ENCODE results near the gene TRH. TPM values are rescaled to one million over a fixed set of nuclear protein-coding genes. Genes with fewer than 3 reads are reported as not detected.

TRH gene
- total RNA-seq, 2 donors from 2014 or later = not detected

DNA sequence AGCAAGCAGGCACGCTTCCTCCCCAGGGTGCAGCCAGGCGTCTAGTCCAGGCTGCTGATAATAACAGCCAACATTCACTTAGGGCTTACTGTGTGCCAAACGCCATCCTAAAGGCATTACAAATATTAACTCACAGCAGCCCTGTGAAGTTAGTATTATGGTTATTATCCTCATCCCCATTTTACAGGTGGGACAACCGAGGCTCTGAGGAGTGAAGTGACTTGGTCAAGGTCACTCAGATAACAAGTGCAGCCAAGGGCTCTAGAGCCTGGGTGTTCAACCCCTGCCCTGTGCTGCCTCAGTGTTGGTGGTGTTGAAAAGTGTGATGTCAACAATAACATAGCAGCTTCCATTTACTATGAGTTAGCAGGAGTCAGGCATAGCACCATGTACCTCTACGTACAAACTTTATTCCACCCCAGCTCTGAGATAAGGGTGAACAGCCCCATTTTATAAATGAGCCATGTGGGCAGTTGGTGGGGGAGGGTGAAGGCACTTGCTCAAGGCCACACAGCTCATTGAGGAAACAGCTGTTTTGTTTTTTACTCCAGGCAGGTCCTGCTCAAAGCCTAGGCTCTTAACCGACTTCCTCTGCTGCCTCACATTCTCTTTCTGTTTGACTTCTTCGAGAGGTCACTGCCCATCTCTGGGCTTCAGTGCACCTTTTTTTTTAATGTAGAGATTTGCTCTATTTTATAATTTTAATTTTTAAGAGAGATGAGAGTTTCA is 24.0 kb upstream of the TRH start:
- Mint-ChIP-seq H3K27me3 (peaks cover 6 to 19% of the 10 kb centered on the region in 2 donors), H3K27ac (no peak overlapping the region), H3K9me3 (no peaks in the 10 kb centered on the region), H3K4me3 (no peak overlapping the region), H3K4me1 (ENCODE audit: low read depth in 2 of 2) (no peaks in the 10 kb centered on the region), H3K36me3 (no peaks in the 10 kb centered on the region)
- ATAC-seq = no peak
- DNase-seq (ENCODE audit: low spot score) = peak; percentile 18

GRCh38 chr3:129952556-129953355 is 21.8 kb upstream of the TRH start:
- Mint-ChIP-seq H3K4me1 (ENCODE audit: low read depth in 2 of 2) (no peaks in the 10 kb centered on the region), H3K27me3 (peaks cover 2 to 12% of the 10 kb centered on the region in 2 donors), H3K9me3 (no peaks in the 10 kb centered on the region), H3K27ac (no peak overlapping the region), H3K4me3 (no peak overlapping the region), H3K36me3 (no peaks in the 10 kb centered on the region)
- ATAC-seq = no peak
- peak; percentile 23 for DNase-seq (ENCODE audit: low spot score)

- no peaks in the 10 kb centered on the region for H3K9me3 Mint-ChIP-seq
- DNase-seq (ENCODE audit: low spot score) (no peak), ATAC-seq (no peak)
- H3K27me3 Mint-ChIP-seq = peaks cover 3 to 15% of the 10 kb centered on the region in 2 donors
- no peak overlapping the region for H3K27ac Mint-ChIP-seq
- H3K4me1 Mint-ChIP-seq (ENCODE audit: low read depth in 2 of 2) = no peaks in the 10 kb centered on the region
- H3K36me3 Mint-ChIP-seq = no peaks in the 10 kb centered on the region
- H3K4me3 Mint-ChIP-seq = no peak overlapping the region
Observed at GRCh38 chr3:129953621-129954020, 20.9 kb upstream of the TRH start.

- no peaks in the 10 kb centered on the region for H3K4me1 Mint-ChIP-seq (ENCODE audit: low read depth in 2 of 2)
- no peak overlapping the region for H3K27ac Mint-ChIP-seq
- no peaks in the 10 kb centered on the region for H3K36me3 Mint-ChIP-seq
- H3K27me3 Mint-ChIP-seq = peaks cover 3 to 15% of the 10 kb centered on the region in 2 donors
- no peaks in the 10 kb centered on the region for H3K9me3 Mint-ChIP-seq
- no peak overlapping the region for H3K4me3 Mint-ChIP-seq
- no peak for ATAC-seq
- no peak for DNase-seq (ENCODE audit: low spot score)
Observed at GRCh38 chr3:129954514-129954913, 20.0 kb upstream of the TRH start.

- H3K27me3 Mint-ChIP-seq = peaks cover 8 to 27% of the 10 kb centered on the region in 2 donors
- H3K4me1 Mint-ChIP-seq (ENCODE audit: low read depth in 2 of 2) = no peaks in the 10 kb centered on the region
- H3K9me3 Mint-ChIP-seq = no peaks in the 10 kb centered on the region
- DNase-seq (ENCODE audit: low spot score) = no peak
- ATAC-seq = no peak
- no peaks in the 10 kb centered on the region for H3K36me3 Mint-ChIP-seq
- no peak overlapping the region for H3K4me3 Mint-ChIP-seq
- no peak overlapping the region for H3K27ac Mint-ChIP-seq
Observed at GRCh38 chr3:129956936-129957335, 17.6 kb upstream of the TRH start.

GRCh38 chr3:129958755-129959154 is 15.8 kb upstream of the TRH start:
- Mint-ChIP-seq H3K27ac (no peak overlapping the region), H3K4me3 (no peak overlapping the region), H3K27me3 (peaks cover 8 to 22% of the 10 kb centered on the region in 2 donors), H3K4me1 (ENCODE audit: low read depth in 2 of 2) (no peaks in the 10 kb centered on the region), H3K36me3 (no peaks in the 10 kb centered on the region), H3K9me3 (no peaks in the 10 kb centered on the region)
- DNase-seq (ENCODE audit: low spot score) (no peak), ATAC-seq (peak in 1 of 2 donors; percentile 30)

DNA sequence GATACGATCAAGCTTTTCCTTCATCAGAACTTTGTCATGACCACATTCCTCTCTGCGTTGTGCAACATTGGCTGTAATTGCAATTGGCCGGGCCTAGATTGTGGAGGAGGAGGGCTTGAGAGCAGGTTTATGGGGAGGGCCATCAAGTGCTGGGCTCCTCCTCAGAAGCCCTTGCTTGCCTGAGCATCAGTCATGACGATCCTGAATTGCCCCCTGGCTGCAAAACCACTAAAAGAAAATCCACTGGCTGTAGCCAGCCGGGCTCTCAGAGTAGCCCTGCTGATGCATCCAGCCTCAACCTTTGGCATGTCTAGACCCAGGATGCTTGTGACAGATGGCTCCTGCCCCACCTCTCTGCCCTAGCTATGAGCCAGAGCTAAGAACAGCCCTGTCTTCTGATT is 13.4 kb upstream of the TRH start:
- Mint-ChIP-seq H3K27ac (no peak overlapping the region), H3K4me1 (ENCODE audit: low read depth in 2 of 2) (no peaks in the 10 kb centered on the region), H3K36me3 (no peaks in the 10 kb centered on the region), H3K4me3 (no peak overlapping the region), H3K9me3 (no peaks in the 10 kb centered on the region), H3K27me3 (peaks cover 8 to 20% of the 10 kb centered on the region in 2 donors)
- DNase-seq (ENCODE audit: low spot score) (no peak), ATAC-seq (no peak)

DNA sequence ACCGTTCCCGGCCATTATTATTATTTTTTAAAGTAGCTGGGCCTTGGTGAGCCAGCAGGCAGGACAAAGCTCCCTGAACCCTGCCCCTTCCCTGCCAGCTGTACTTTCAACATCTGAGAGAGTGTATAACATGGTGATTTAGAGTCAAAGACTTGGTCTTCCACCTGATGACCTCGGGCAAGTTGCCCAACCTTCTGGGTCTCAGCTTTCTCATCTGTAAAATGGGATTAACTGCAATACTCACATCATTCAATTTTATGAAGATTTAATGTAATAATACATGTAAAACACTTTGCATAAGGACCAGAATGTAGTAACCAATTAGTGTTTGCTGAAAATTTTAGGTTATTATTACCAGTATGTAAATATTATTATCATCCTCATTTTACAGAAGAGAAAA is 11.9 kb upstream of the TRH start:
- Mint-ChIP-seq H3K9me3 (no peaks in the 10 kb centered on the region), H3K27ac (no peak overlapping the region), H3K27me3 (peaks cover 11 to 24% of the 10 kb centered on the region in 2 donors), H3K36me3 (no peaks in the 10 kb centered on the region), H3K4me3 (no peak overlapping the region), H3K4me1 (ENCODE audit: low read depth in 2 of 2) (no peaks in the 10 kb centered on the region)
- DNase-seq (ENCODE audit: low spot score) (no peak), ATAC-seq (no peak)

GRCh38 chr3:129965937-129966336 is 8.6 kb upstream of the TRH start:
- Mint-ChIP-seq H3K4me1 (ENCODE audit: low read depth in 2 of 2) (no peaks in the 10 kb centered on the region), H3K4me3 (no peak overlapping the region), H3K27ac (no peak overlapping the region), H3K9me3 (no peaks in the 10 kb centered on the region), H3K36me3 (no peaks in the 10 kb centered on the region), H3K27me3 (peaks cover 10 to 29% of the 10 kb centered on the region in 2 donors)
- ATAC-seq = peak; percentile 28 to 29
- no peak for DNase-seq (ENCODE audit: low spot score)

GRCh38 chr3:129966876-129967275 is 7.6 kb upstream of the TRH start:
- no peaks in the 10 kb centered on the region for H3K36me3 Mint-ChIP-seq
- no peak overlapping the region for H3K4me3 Mint-ChIP-seq
- peaks cover 17 to 37% of the 10 kb centered on the region in 2 donors for H3K27me3 Mint-ChIP-seq
- DNase-seq (ENCODE audit: low spot score) (no peak), ATAC-seq (no peak)
- H3K4me1 Mint-ChIP-seq (ENCODE audit: low read depth in 2 of 2) = no peaks in the 10 kb centered on the region
- H3K9me3 Mint-ChIP-seq = no peaks in the 10 kb centered on the region
- no peak overlapping the region for H3K27ac Mint-ChIP-seq

GRCh38 chr3:129967761-129968160 is 6.8 kb upstream of the TRH start:
- no peak for ATAC-seq
- DNase-seq (ENCODE audit: low spot score) = no peak
- Mint-ChIP-seq H3K27me3 (peaks cover 23 to 45% of the 10 kb centered on the region in 2 donors), H3K36me3 (no peaks in the 10 kb centered on the region), H3K4me3 (no peak overlapping the region), H3K27ac (no peak overlapping the region), H3K9me3 (no peaks in the 10 kb centered on the region), H3K4me1 (ENCODE audit: low read depth in 2 of 2) (no peaks in the 10 kb centered on the region)

- no peak for ATAC-seq
- Mint-ChIP-seq H3K9me3 (no peaks in the 10 kb centered on the region), H3K27ac (no peak overlapping the region), H3K4me1 (ENCODE audit: low read depth in 2 of 2) (peaks cover 0 to 3% of the 10 kb centered on the region in 2 donors), H3K36me3 (no peaks in the 10 kb centered on the region), H3K27me3 (peaks cover 36 to 63% of the 10 kb centered on the region in 2 donors), H3K4me3 (no peak overlapping the region)
- DNase-seq (ENCODE audit: low spot score) = no peak
Observed at GRCh38 chr3:129971351-129972052, 3.0 kb upstream of the TRH start.

DNA sequence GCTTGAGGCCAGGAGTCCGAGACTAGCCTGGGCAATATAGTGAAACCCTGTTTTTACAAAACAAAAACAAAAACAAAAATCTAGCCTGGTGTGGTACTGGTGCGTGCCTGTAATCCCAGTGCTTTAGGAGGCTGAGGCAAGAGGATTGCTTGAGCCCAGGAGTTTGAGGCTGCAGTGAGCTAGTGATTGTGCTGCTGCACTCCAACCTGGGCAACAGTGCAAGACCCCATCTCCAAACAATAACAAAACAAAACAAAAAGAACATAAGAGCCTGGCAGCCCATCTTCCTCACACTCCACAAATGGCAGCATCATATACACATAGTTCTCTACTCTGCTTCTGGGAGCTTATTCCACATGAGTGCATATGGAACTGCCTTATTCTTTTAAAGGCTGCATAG is 2.2 kb upstream of the TRH start:
- no peak for ATAC-seq
- H3K36me3 Mint-ChIP-seq = no peaks in the 10 kb centered on the region
- no peak overlapping the region for H3K27ac Mint-ChIP-seq
- H3K4me3 Mint-ChIP-seq = no peak overlapping the region
- peaks cover 0 to 3% of the 10 kb centered on the region in 2 donors for H3K4me1 Mint-ChIP-seq (ENCODE audit: low read depth in 2 of 2)
- no peak for DNase-seq (ENCODE audit: low spot score)
- H3K9me3 Mint-ChIP-seq = no peaks in the 10 kb centered on the region
- H3K27me3 Mint-ChIP-seq = peaks cover 42 to 67% of the 10 kb centered on the region in 2 donors
